K562 (cell line): ENCODE results near the gene SNAPC2. TPM values are rescaled to one million over a fixed set of nuclear protein-coding genes. Genes with fewer than 3 reads are reported as not detected.

Experiments used
- CXXC5 ChIP-seq: fragments of 250-450 bp; sonication (Bioruptor Pico); IDR thresholded peaks from 2 replicates; pipeline ENCODE4 v1.8.0; 2022; ENCODE audit warnings: inconsistent platforms, mild to moderate bottlenecking, moderate library complexity
- ETV1 ChIP-seq: fragments of 450-650 bp; conservative IDR thresholded peaks from 2 replicates; pipeline ENCODE4 v1.6.1; 2016; ENCODE audit warnings: missing genetic modification characterization, control low read depth, low read depth, missing compliant biosample characterization
- FOS ChIP-seq: IDR thresholded peaks from 3 replicates; pipeline ENCODE4 v1.6.1; 2011; ENCODE audit not compliant: insufficient read length; ENCODE audit errors: extremely low read depth
- GATAD2A ChIP-seq: fragments of 450-650 bp; IDR thresholded peaks from 2 replicates; pipeline ENCODE4 v1.6.1; 2017
- HDAC2 ChIP-seq: fragments of 450-650 bp; IDR thresholded peaks from 2 replicates; pipeline ENCODE4 v1.6.1; 2016; ENCODE audit warnings: mild to moderate bottlenecking
- HDGF ChIP-seq: fragments of 450-650 bp; IDR thresholded peaks from 2 replicates; pipeline ENCODE4 v1.6.1; 2016
- NFATC3 ChIP-seq: fragments of 450-650 bp; IDR thresholded peaks from 2 replicates; pipeline ENCODE4 v1.6.1; 2017; ENCODE audit warnings: mild to moderate bottlenecking
- PHF20 ChIP-seq: fragments of 450-650 bp; IDR thresholded peaks from 2 replicates; pipeline ENCODE4 v1.6.1; 2018; ENCODE audit not compliant: partially characterized antibody
- POLR2G ChIP-seq: fragments of 200-400 bp; formaldehyde crosslinking; IDR thresholded peaks from 2 replicates; pipeline ENCODE4 v1.6.1; 2017; ENCODE audit warnings: low read depth, mild to moderate bottlenecking, antibody characterized with exemption, low read length, moderate library complexity
- PPARD ChIP-seq: fragments of 250-450 bp; sonication (Bioruptor Pico); IDR thresholded peaks from 2 replicates; pipeline ENCODE4 v1.8.0; 2022; ENCODE audit warnings: inconsistent platforms, mild to moderate bottlenecking, moderate library complexity
- RBFOX2 ChIP-seq: fragments of 200-400 bp; formaldehyde crosslinking; IDR thresholded peaks from 2 replicates; pipeline ENCODE4 v1.6.1; 2017; ENCODE audit warnings: low read depth, mild to moderate bottlenecking, low read length, moderate library complexity
- RCOR1 ChIP-seq, 2 experiments: IDR thresholded peaks; 2 replicates each; pipeline ENCODE4 v1.6.1; 2012; ENCODE audit warnings: low read depth in 2 of 2, low read length in 2 of 2, borderline replicate concordance in 1 of 2, improper control_type of control experiment in 1 of 2
- RFX1 ChIP-seq: fragments of 450-650 bp; IDR thresholded peaks from 2 replicates; pipeline ENCODE4 v1.6.1; 2016; ENCODE audit warnings: mild to moderate bottlenecking, moderate library complexity
- RNF2 ChIP-seq: sonication (generic); IDR thresholded peaks from 2 replicates; pipeline ENCODE4 v1.6.1; 2016
- SMAD4 ChIP-seq: fragments of 250-450 bp; sonication (Bioruptor Pico); conservative IDR thresholded peaks from 2 replicates; pipeline ENCODE4 v1.8.0; 2021; ENCODE audit warnings: inconsistent platforms, mild to moderate bottlenecking, moderate library complexity
- SP1 ChIP-seq: sonication (generic); formaldehyde crosslinking; IDR thresholded peaks from 2 replicates; pipeline ENCODE4 v1.8.1; 2022; ENCODE audit warnings: mild to moderate bottlenecking, missing genetic modification reagents
- TFAM ChIP-seq: fragments of 250-450 bp; sonication (Bioruptor Pico); conservative IDR thresholded peaks from 2 replicates; pipeline ENCODE4 v1.5.0; 2021; ENCODE audit warnings: mild to moderate bottlenecking, moderate library complexity
- ZBTB34 ChIP-seq: fragments of 250-450 bp; sonication (Bioruptor Pico); IDR thresholded peaks from 2 replicates; pipeline ENCODE4 v1.8.0; 2021; ENCODE audit warnings: mild to moderate bottlenecking, moderate library complexity
- ZFPM2 ChIP-seq: fragments of 250-450 bp; sonication (Bioruptor Pico); IDR thresholded peaks from 2 replicates; pipeline ENCODE4 v1.5.1; 2022; ENCODE audit warnings: mild to moderate bottlenecking
- ZNF830 ChIP-seq: fragments of 250-450 bp; sonication (Bioruptor Pico); IDR thresholded peaks from 2 replicates; pipeline ENCODE4 v1.5.0; 2021; ENCODE audit warnings: mild to moderate bottlenecking
- ZSCAN32 ChIP-seq: fragments of 450-650 bp; formaldehyde crosslinking; IDR thresholded peaks from 2 replicates; pipeline ENCODE4 v1.4.0; 2020; ENCODE audit warnings: mild to moderate bottlenecking, moderate library complexity
- polyA plus RNA-seq, 8 experiments: library from polyadenylated mRNA; depleted of rRNA in 4 of 8; stranded (reverse) in 5 of 8; unstranded in 3 of 8; fragments of >200 nt; fragmentation: Nextera tagmentation in 2 of 8; fragmentation: Illumina TruSeq in 1 of 8; extraction: Ambion mirVana in 2 of 8; extraction: Trizol in 1 of 8; gene quantifications; 2 replicates each; pipeline versions ENCODE4 v1.2.1 to v1.2.3, GENCODE V29; 2011 to 2014; ENCODE audit warnings: inconsistent platforms in 1 of 8, missing spikeins in 1 of 8
- total RNA-seq, 7 experiments: library from RNA; depleted of rRNA in 6 of 7; stranded (reverse); fragments of >200 nt in 6 of 7; fragmentation: Illumina TruSeq in 2 of 7; extraction: Trizol in 2 of 7; gene quantifications; 2 replicates each; pipeline versions ENCODE4 v1.2.1 to v1.2.3, GENCODE V29; 2011 to 2021; ENCODE audit warnings: low replicate concordance in 1 of 7
- TF ChIP-seq, protein P1 (sequence below): fragments of 250-450 bp; sonication (Bioruptor Pico); IDR thresholded peaks from 2 replicates; pipeline ENCODE4 v1.9.0; 2021; ENCODE audit warnings: mild to moderate bottlenecking, inconsistent platforms
- TF ChIP-seq, protein P2 (sequence below): sonication (generic); formaldehyde crosslinking; IDR thresholded peaks from 2 replicates; pipeline ENCODE4 v1.8.0; 2022; ENCODE audit warnings: missing genetic modification reagents, mild to moderate bottlenecking, moderate library complexity, borderline replicate concordance
- TF ChIP-seq, protein P3 (sequence below): fragments of 450-650 bp; formaldehyde crosslinking; IDR thresholded peaks from 2 replicates; pipeline ENCODE4 v1.4.0; 2020; ENCODE audit warnings: mild to moderate bottlenecking

Gene SNAPC2
- total and polyA plus RNA-seq, 9 of the 15 experiments (the other 6 are each of a cell fraction or from before 2014, with no cell fraction given) = 0.59 to 45.1 (median 15.3) TPM

- TF ChIP-seq, protein P1, sequence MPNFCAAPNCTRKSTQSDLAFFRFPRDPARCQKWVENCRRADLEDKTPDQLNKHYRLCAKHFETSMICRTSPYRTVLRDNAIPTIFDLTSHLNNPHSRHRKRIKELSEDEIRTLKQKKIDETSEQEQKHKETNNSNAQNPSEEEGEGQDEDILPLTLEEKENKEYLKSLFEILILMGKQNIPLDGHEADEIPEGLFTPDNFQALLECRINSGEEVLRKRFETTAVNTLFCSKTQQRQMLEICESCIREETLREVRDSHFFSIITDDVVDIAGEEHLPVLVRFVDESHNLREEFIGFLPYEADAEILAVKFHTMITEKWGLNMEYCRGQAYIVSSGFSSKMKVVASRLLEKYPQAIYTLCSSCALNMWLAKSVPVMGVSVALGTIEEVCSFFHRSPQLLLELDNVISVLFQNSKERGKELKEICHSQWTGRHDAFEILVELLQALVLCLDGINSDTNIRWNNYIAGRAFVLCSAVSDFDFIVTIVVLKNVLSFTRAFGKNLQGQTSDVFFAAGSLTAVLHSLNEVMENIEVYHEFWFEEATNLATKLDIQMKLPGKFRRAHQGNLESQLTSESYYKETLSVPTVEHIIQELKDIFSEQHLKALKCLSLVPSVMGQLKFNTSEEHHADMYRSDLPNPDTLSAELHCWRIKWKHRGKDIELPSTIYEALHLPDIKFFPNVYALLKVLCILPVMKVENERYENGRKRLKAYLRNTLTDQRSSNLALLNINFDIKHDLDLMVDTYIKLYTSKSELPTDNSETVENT = peak; percentile 59
- TF ChIP-seq RFX1 (no peak), RCOR1 (IDR thresholded peaks at IDR 0.05; ENCODE audit: borderline replicate concordance in 1 of 2, low read depth in 2 of 2, low read length in 2 of 2) (peak in 1 of 2 experiments; percentile 48; a peak in 2 of 4 replicates), ETV1 (tag) (no peak; the same call in 1 of the 2 replicates), RBFOX2 (peak; percentile 10), ZSCAN32 (CRISPR knock-in tag) (no peak), SP1 (CRISPR knock-in tag) (peak; percentile 84; the same call in 1 of the 2 replicates), FOS (no peak), ZFPM2 (CRISPR knock-in tag) (0 out of 2 replicates have a peak, but pooled peaks have one; percentile 42), SMAD4 (CRISPR knock-in tag) (0 out of 2 replicates have a peak, but pooled peaks have one; percentile 35), PPARD (CRISPR knock-in tag) (no peak), HDAC2 (peak; percentile 52; the same call in 1 of the 2 replicates), NFATC3 (no peak), GATAD2A (0 out of 2 replicates have a peak, but pooled peaks have one; percentile 28), RNF2 (peak; percentile 14; the same call in 1 of the 2 replicates), ZBTB34 (CRISPR knock-in tag) (no peak), HDGF (peak; percentile 72; the same call in 1 of the 2 replicates), POLR2G (0 out of 2 replicates have a peak, but pooled peaks have one; percentile 38), ZNF830 (CRISPR knock-in tag) (no peak), TFAM (no peak), PHF20 (peak; percentile 64), CXXC5 (CRISPR knock-in tag) (peak; percentile 69)
- TF ChIP-seq, protein P2, sequence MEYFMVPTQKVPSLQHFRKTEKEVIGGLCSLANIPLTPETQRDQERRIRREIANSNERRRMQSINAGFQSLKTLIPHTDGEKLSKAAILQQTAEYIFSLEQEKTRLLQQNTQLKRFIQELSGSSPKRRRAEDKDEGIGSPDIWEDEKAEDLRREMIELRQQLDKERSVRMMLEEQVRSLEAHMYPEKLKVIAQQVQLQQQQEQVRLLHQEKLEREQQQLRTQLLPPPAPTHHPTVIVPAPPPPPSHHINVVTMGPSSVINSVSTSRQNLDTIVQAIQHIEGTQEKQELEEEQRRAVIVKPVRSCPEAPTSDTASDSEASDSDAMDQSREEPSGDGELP = peak; percentile 39; the same call in 1 of the 2 replicates
- TF ChIP-seq, protein P3, sequence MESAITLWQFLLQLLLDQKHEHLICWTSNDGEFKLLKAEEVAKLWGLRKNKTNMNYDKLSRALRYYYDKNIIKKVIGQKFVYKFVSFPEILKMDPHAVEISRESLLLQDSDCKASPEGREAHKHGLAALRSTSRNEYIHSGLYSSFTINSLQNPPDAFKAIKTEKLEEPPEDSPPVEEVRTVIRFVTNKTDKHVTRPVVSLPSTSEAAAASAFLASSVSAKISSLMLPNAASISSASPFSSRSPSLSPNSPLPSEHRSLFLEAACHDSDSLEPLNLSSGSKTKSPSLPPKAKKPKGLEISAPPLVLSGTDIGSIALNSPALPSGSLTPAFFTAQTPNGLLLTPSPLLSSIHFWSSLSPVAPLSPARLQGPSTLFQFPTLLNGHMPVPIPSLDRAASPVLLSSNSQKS (CRISPR knock-in tag) = no peak
Measured at GRCh38 chr19:7920519-7921301, 572 bp downstream of the SNAPC2 start (continued).
